ENCODE results near the gene EIF2S3B.
"Not testable (repeated sequence)": the region's sequence is repeated elsewhere in the genome, so short reads cannot be mapped to it uniquely, and the experiment has no call there.

The EIF2S3B gene

GRCh38 chr12:10505620-10506019 is at the start of gene EIF2S3B:
TSS of gene EIF2S3B (plus strand) at chr12:10505890. CDS start at chr12:10505903, 13 bp downstream.
- TF ChIP-seq, protein P1, sequence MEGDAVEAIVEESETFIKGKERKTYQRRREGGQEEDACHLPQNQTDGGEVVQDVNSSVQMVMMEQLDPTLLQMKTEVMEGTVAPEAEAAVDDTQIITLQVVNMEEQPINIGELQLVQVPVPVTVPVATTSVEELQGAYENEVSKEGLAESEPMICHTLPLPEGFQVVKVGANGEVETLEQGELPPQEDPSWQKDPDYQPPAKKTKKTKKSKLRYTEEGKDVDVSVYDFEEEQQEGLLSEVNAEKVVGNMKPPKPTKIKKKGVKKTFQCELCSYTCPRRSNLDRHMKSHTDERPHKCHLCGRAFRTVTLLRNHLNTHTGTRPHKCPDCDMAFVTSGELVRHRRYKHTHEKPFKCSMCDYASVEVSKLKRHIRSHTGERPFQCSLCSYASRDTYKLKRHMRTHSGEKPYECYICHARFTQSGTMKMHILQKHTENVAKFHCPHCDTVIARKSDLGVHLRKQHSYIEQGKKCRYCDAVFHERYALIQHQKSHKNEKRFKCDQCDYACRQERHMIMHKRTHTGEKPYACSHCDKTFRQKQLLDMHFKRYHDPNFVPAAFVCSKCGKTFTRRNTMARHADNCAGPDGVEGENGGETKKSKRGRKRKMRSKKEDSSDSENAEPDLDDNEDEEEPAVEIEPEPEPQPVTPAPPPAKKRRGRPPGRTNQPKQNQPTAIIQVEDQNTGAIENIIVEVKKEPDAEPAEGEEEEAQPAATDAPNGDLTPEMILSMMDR (conservative IDR thresholded peaks at IDR 0.05; ENCODE audit: low read depth, low read length), result no peak
- no peak for DNase-seq (ENCODE audit: low read depth)
- H3K4me3 ChIP-seq (ENCODE audit: low read depth, low read length), result no peak within 1 kb of the TSS

GRCh38 chr12:10456856-10457255 is 48.8 kb upstream of the EIF2S3B start:
- no peak for DNase-seq (ENCODE audit: low read depth)
- TF ChIP-seq, protein P1 (conservative IDR thresholded peaks at IDR 0.05; ENCODE audit: low read depth, low read length), result no peak
- no peak overlapping the region for H3K4me3 ChIP-seq (ENCODE audit: low read depth, low read length)

- DNase-seq (ENCODE audit: low read depth), result no peak
- no peak overlapping the region for H3K4me3 ChIP-seq (ENCODE audit: low read depth, low read length)
- TF ChIP-seq, protein P1 (conservative IDR thresholded peaks at IDR 0.05; ENCODE audit: low read depth, low read length), result no peak
Measured at GRCh38 chr12:10457760-10458159, 47.9 kb upstream of the EIF2S3B start.

DNA sequence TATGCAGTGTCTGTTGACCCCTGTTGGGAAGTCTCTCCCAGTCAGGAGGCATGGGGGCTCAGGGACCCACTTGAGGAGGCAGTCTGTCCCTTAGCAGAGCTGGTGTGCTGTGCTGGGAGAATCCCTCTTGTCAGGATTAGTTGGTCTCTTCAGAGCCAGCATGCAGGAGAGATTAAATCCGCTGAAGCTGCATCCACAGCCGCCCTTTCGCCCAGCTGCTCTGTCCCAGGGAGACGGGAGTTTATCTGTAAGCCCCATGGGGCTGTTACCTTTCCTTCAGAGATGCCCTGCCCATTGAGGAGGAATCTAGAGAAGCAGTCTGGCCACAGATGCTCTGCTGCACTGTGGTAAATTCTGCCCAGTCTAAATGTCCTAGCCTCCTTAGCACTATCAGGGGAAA is 39.4 kb upstream of the EIF2S3B start:
- no peak overlapping the region for H3K4me3 ChIP-seq (ENCODE audit: low read depth, low read length)
- DNase-seq (ENCODE audit: low read depth), result no peak
- TF ChIP-seq, protein P1 (conservative IDR thresholded peaks at IDR 0.05; ENCODE audit: low read depth, low read length), result no peak

GRCh38 chr12:10469701-10470100 is 36.0 kb upstream of the EIF2S3B start:
- no peak overlapping the region for H3K4me3 ChIP-seq (ENCODE audit: low read depth, low read length)

GRCh38 chr12:10472808-10473207 is 32.9 kb upstream of the EIF2S3B start:
- not testable (repeated sequence) for H3K4me3 ChIP-seq (ENCODE audit: low read depth, low read length); DNase-seq (ENCODE audit: low read depth)

More at GRCh38 chr12:10469701-10470100, 36.0 kb upstream of the EIF2S3B start:
- TF ChIP-seq, protein P1 (conservative IDR thresholded peaks at IDR 0.05; ENCODE audit: low read depth, low read length), result no peak
- no peak for DNase-seq (ENCODE audit: low read depth)

DNA sequence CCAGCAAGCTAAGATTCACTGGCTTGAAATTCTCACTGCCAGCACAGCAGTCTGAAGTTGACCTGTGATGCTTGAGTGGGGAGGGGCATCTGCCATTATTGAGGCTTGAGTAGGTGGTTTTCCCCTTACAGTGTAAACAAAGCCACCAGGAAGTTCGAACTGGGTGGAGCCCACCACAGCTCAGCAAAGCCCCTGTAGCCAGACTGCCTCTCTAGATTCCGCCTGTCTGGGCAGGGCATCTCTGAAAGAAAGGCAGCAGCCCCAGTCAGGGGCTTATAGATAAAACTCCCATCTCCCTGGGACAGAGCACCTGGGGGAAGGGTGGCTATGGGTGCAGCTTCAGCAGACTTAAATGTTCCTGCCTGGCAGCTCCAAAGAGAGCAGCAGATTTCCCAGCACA is 23.8 kb upstream of the EIF2S3B start:
- H3K4me3 ChIP-seq (ENCODE audit: low read depth, low read length); DNase-seq (ENCODE audit: low read depth): not testable (repeated sequence)

DNA sequence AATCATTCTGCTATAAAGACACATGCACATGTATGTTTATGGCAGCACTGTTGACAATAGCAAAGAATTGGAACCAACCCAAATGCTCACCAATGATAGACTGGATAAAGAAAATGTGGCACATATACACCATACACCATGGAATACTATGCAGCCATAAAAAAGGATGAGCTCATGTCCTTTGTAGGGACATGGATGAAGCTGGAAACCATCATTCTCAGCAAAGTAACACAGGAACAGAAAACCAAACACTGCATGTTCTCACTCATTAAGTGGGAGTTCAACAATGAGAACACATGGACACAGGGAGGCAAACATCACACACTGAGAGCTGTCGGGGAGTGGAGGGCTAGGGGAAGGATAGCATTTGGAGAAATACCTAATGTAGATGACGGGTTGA is 18.4 kb upstream of the EIF2S3B start:
- not testable (repeated sequence) for DNase-seq (ENCODE audit: low read depth); H3K4me3 ChIP-seq (ENCODE audit: low read depth, low read length)

- peak; percentile 20 for DNase-seq (ENCODE audit: low read depth)
- TF ChIP-seq, protein P1 (conservative IDR thresholded peaks at IDR 0.05; ENCODE audit: low read depth, low read length), result no peak
Measured at GRCh38 chr12:10491766-10492165, 13.9 kb upstream of the EIF2S3B start.

More at GRCh38 chr12:10491766-10492165, 13.9 kb upstream of the EIF2S3B start:
- no peak overlapping the region for H3K4me3 ChIP-seq (ENCODE audit: low read depth, low read length)

All from choroid plexus epithelial cell (primary cell).